HFF-Myc (cell line): ENCODE measurements around the gene CCDC171.
A peak's percentile ranks its signal among the peaks of the same experiment; 100 is the strongest.

Experiments used
- DNase-seq: peaks from one replicate; pipeline ENCODE4 v3.0.0-alpha.2; 2011; ENCODE audit warnings: low read depth; ENCODE audit errors: extremely low read depth
- H3K4me3 ChIP-seq: replicated peaks from 2 replicates; pipeline ENCODE4 v1.5.1; 2011; ENCODE audit warnings: low read depth, mild to moderate bottlenecking, control low read depth, low read length
- TF ChIP-seq, protein P1 (sequence below): IDR thresholded peaks from 2 replicates; pipeline ENCODE4 v1.5.1; 2012; ENCODE audit warnings: mild to moderate bottlenecking, low read depth, low read length, control low read depth; ENCODE audit errors: missing control alignments

The CCDC171 gene

DNA sequence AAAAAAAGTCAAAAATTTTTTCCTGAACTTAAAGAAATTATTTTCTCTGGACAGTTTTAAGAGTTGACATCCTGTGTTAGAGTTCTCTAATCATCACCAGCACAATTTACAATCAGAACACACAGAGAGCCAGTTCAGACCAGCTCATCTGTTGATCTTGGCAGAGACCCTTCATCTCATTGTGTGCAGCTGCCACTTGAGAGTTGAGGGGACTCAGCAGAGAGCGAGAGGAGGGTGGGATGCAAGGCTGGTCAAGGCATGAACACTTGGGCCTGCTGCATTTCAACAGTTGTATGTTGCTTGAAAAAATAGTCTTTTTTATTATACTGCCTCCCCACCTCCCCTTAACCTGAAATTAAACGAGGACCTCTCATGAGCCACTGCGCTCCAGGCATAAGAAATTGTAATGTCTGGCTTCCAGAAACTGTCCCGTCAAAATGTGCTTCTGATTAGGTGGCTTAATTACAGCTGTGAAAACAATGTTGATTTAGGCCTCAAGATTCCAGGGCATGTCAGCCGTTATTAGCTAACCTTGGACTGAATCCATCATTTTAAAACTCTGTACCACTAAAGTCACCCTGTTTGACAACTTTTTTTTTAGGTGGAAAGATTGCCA is 383.6 kb downstream of the CCDC171 start:
- peak; percentile 70 for DNase-seq
- TF ChIP-seq, protein P1, sequence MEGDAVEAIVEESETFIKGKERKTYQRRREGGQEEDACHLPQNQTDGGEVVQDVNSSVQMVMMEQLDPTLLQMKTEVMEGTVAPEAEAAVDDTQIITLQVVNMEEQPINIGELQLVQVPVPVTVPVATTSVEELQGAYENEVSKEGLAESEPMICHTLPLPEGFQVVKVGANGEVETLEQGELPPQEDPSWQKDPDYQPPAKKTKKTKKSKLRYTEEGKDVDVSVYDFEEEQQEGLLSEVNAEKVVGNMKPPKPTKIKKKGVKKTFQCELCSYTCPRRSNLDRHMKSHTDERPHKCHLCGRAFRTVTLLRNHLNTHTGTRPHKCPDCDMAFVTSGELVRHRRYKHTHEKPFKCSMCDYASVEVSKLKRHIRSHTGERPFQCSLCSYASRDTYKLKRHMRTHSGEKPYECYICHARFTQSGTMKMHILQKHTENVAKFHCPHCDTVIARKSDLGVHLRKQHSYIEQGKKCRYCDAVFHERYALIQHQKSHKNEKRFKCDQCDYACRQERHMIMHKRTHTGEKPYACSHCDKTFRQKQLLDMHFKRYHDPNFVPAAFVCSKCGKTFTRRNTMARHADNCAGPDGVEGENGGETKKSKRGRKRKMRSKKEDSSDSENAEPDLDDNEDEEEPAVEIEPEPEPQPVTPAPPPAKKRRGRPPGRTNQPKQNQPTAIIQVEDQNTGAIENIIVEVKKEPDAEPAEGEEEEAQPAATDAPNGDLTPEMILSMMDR, result no peak
- H3K4me3 ChIP-seq, result no peak overlapping the region

DNA sequence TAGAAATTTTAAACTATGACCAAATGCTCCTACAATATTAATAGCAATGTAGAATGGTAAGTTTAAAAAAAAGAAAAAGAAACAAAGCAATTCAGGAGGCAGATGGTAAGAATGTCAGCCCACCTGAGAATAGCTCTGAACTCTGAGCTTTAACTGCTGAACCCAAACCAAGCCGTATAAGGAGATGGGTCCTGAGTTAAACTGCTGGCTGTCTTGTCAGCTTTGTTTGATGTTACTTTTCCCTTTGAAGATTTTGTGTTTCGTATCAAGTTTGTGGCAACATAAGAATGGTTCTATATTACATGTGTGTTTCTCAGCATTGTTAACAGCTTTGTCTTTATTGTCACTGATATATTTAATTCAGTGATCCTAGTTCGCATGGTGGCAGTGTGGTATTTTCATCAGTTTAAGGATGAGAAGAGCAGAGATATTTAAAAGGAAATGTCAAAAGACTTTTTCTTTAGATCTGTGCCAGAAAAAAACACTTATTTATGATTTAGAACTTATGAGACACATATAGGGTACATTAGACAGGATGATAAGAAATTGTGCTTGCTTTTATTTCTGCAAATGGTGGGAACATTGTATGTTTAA is 390.1 kb downstream of the CCDC171 start:
- TF ChIP-seq, protein P1, result no peak
- no peak for DNase-seq
- no peak overlapping the region for H3K4me3 ChIP-seq

DNA sequence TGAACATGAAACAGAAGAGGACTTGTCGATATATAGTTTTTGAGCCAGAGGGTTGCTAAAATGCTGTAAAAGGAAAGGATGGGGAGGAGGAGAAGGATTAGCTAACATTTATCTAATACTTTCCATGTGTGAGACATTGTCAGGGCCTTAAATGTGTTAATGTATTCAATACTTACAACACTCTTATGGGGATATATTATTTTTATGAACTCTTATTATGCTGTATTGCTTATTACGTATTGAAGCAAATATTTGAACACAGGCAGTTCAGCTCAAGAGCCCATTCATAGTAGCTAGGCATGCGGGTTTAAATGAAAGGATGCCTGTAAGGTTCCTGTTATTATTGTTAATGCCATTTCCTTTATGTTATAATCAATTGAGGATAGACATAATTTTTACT is 391.5 kb downstream of the CCDC171 start:
- no peak for DNase-seq
- TF ChIP-seq, protein P1, result no peak

DNA sequence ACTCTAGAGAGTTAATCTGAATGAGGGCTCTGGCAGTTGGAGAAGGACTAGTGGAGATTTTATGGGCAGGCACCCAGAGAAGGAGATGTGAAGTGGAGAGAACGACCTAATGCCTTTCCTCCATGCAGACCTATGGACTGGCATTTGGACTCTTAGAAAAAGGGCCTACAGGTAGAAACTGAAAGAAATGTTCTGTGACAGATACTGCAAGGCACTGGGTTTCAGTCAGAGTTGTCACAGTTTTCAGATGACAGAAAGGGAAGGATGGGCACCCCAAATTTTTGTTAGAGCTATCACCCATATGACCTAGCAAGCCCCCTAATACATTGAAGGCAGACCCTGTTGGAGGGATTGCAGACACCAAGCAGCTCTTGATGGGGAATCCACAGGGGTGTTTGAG is 406.8 kb downstream of the CCDC171 start:
- TF ChIP-seq, protein P1, result no peak
- H3K4me3 ChIP-seq, result no peak overlapping the region
- DNase-seq, result no peak

More for the DNA sequence above, 391.5 kb downstream of the CCDC171 start:
- H3K4me3 ChIP-seq, result no peak overlapping the region

DNA sequence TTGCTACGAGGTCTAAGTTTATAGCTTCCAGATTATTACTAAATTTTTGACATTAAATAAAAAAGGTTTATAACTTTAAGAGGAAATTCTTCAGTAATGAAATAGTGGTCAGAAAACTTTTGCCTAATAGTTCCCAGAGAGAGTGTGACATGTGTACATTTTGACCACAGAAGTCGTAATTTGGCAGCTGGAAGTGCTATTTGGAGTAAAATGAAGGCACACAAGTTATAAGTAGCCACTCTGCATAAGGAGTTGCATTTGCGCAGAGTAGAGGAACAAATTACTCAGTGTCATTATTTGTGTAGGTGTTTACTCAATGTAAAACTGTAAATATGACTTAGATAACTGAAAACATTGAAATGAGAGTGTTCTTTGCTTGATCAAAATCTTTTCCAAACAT is 408.4 kb downstream of the CCDC171 start:
- TF ChIP-seq, protein P1, result no peak

DNA sequence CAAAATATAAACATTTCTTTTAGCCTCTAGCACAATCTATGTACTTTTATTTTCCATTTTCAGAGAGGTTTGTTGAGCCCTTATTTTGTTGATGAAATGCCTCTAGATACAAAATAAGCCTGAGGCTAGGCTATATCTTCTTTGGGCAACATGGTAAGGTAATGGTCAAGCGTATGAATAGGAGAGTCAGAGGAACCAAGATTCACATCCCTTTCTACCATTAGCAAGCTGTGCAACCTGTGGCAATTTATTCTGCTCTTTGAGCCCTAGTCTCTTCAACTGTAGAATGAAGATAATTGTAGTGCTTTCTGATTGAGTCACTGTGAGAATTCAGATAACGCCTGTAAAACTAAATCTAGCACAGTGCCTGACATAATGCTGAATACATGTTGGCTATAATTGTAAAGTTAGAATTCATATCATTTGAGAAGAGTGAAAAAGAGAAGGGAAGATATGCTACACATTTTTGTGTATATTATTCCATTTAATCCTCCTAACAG is 412.5 kb downstream of the CCDC171 start:
- DNase-seq, result no peak
- TF ChIP-seq, protein P1, result no peak
- no peak overlapping the region for H3K4me3 ChIP-seq

More for the DNA sequence above, 408.4 kb downstream of the CCDC171 start:
- H3K4me3 ChIP-seq, result no peak overlapping the region
- no peak for DNase-seq

DNA sequence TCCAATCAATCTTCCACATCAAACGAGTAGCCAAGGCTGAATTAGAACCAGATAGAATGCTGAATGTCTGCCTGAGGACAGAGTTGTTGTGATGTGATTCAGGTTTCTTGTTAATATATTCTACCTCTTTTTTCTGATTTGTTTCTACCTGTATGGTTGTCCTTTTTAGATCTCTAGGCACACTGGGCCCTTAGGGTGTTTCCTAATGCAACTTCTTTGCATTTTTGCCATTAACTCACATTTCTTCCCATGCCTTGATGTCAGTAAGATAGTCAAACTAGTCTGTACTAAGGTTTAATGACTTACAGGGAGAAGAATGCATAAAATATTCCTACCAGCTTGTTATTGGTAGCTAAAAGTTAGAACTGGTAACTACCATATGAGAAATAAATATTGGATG is 413.6 kb downstream of the CCDC171 start:
- TF ChIP-seq, protein P1, result no peak
- no peak overlapping the region for H3K4me3 ChIP-seq
- DNase-seq, result no peak
